Epithelial cell of proximal tubule (primary cell): ENCODE measurements around the gene HOXA6. TPM values are rescaled to one million over a fixed set of nuclear protein-coding genes. Genes with fewer than 3 reads are reported as not detected.
A peak's percentile ranks its signal among the peaks of the same experiment; 100 is the strongest.

Experiments used
- DNase-seq: peaks from one replicate; pipeline ENCODE4 v3.0.0-alpha.2; 2011; ENCODE audit warnings: low read depth
- H3K4me3 ChIP-seq: 2 replicates; pipeline ENCODE4 v1.5.1; 2011; ENCODE audit warnings: low read depth, mild to moderate bottlenecking, low read length
- CTCF ChIP-seq: conservative IDR thresholded peaks from 2 replicates; pipeline ENCODE4 v1.5.1; 2012; ENCODE audit warnings: low read depth, mild to moderate bottlenecking, low read length
- total RNA-seq: library from RNA; depleted of rRNA; stranded (reverse); fragments of >200 nt; gene quantifications from 2 replicates; pipeline ENCODE4 v1.2.3, GENCODE V29; 2015

Gene HOXA6
- total RNA-seq, 1 donor from 2014 or later: 5.7 TPM

- peak overlapping the region; percentile 75 for H3K4me3 ChIP-seq
- no peak for TF ChIP-seq CTCF
- DNase-seq: no peak
These were observed 929 bp downstream of the HOXA6 start for GRCh38 chr7:27146491-27147198.

GRCh38 chr7:27145914-27146412 is 1.6 kb downstream of the HOXA6 start:
- TF ChIP-seq CTCF: no peak
- DNase-seq: no peak
- H3K4me3 ChIP-seq: peak overlapping the region; percentile 75

- DNase-seq: no peak
- H3K4me3 ChIP-seq: peak overlapping the region; percentile 75
- TF ChIP-seq CTCF: no peak
These were observed 2.2 kb downstream of the HOXA6 start for GRCh38 chr7:27145165-27145913.

GRCh38 chr7:27144781-27145164 is 2.8 kb downstream of the HOXA6 start:
- peak overlapping the region; percentile 75 for H3K4me3 ChIP-seq
- TF ChIP-seq CTCF: no peak
- DNase-seq: no peak

GRCh38 chr7:27143950-27144780 is 3.4 kb downstream of the HOXA6 start:
- H3K4me3 ChIP-seq: peak overlapping the region; percentile 75
- no peak for TF ChIP-seq CTCF
- DNase-seq: no peak

- H3K4me3 ChIP-seq: peak within 1 kb of the TSS; percentile 75
- peak; percentile 88 for TF ChIP-seq CTCF
- peak; percentile 90 for DNase-seq
These were observed 4.3 kb downstream of the HOXA6 start, which contains the start of gene HOXA5 for GRCh38 chr7:27143023-27143949. TSS of gene HOXA5 (minus strand) at chr7:27143681. CDS start at chr7:27143607, 74 bp downstream.
